Renal cortical epithelial cell (primary cell): ENCODE measurements around the gene PTPRS. TPM values are rescaled to one million over a fixed set of nuclear protein-coding genes. Genes with fewer than 3 reads are reported as not detected.

Source experiments
- DNase-seq: peaks from one replicate; pipeline ENCODE4 v3.0.0-alpha.2; 2011; ENCODE audit warnings: low read depth
- total RNA-seq: library from RNA; depleted of rRNA; stranded (reverse); fragments of >200 nt; gene quantifications from 2 replicates; pipeline ENCODE4 v1.2.3, GENCODE V29; 2014

Gene PTPRS
- total RNA-seq, 1 donor from 2014 or later: 119 TPM

- DNase-seq: peak; percentile 35
These were observed 31.9 kb downstream of the PTPRS start for GRCh38 chr19:5308451-5309437.

DNA sequence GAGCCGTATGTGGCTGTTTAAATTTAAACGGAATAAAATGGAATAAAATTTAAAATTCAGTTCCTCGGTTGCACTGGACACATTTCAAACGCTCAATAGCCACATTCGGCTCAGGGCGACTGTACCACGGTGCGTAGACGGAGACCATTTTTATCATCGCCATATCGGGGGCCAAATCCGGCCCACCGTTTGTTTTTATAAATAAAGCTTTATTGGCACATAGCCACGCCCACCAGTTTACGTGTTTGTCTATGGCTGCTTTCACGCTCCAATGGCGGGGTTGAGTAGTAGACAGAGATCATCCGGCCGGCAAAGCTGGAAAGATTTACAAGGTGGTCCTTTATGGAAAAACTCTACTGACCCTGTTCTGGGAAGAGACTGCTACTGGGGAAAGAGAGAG lies 33.0 kb downstream of the PTPRS start:
- DNase-seq: no peak

DNA sequence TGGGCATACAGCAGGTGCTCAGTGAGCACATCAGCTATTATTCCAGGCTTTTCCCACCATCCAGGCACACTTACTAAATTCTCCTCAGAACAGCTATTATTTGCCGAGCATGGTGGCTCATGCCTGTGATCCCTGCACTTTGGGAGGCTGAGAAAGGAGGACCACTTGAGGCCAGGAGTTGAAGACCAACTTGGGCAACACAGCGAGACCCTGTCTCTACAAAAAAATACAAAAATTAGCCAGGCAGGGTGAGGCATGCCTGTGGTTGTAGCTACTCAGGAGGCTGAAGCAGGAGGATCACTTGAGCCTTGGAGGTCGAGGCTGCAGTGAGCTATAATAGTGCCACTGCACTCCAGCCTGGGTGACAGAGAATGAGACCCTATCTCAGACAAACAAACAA lies 35.4 kb downstream of the PTPRS start:
- DNase-seq: no peak

DNA sequence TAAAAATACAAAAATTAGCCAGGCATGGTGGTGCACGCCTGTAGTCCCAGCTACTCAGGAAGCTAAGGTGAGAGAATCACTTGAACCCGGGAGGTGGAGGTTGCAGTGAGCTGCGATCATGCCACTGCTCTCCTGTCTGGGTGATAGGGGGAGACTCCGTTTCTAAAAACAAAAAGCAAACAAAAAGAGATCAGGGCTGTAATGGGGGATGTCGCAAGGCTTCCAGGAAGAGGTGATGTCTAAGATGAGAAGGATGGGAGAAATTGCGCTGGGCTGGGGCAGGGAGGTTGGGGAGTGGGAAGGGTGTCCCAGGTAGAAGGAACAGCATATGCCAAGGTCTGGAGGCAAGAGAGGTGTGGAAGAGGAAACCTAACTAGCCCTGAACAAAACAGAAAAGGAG lies 36.1 kb downstream of the PTPRS start:
- DNase-seq: no peak

- no peak for DNase-seq
These were observed 37.4 kb downstream of the PTPRS start for GRCh38 chr19:5303208-5303607.

GRCh38 chr19:5302396-5302795 lies 38.2 kb downstream of the PTPRS start:
- no peak for DNase-seq

- no peak for DNase-seq
These were observed 41.5 kb downstream of the PTPRS start for GRCh38 chr19:5299137-5299536.

GRCh38 chr19:5298471-5298901 lies 42.1 kb downstream of the PTPRS start:
- DNase-seq: no peak

DNA sequence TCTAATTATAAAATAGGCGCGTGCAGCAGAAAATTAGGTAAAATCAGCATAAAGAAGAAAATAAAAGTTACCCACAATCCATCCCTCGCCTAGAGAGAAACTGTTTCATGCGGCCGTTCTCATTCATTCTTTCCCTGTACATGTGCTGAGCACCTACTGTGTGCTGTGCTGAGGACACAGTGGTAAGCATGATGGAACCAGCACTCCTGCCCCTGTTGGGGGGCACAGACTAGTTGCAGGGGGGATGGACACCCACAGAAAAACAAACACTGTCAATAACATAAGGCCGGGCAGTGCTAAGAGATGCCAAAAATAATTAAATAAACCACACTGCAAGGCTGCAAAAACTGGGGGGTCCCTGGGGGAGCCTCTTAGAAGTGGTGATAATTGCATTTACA lies 43.3 kb downstream of the PTPRS start:
- no peak for DNase-seq

- no peak for DNase-seq
These were observed 43.9 kb downstream of the PTPRS start for GRCh38 chr19:5296457-5297271.

- no peak for DNase-seq
These were observed 44.6 kb downstream of the PTPRS start for GRCh38 chr19:5296021-5296420.

DNA sequence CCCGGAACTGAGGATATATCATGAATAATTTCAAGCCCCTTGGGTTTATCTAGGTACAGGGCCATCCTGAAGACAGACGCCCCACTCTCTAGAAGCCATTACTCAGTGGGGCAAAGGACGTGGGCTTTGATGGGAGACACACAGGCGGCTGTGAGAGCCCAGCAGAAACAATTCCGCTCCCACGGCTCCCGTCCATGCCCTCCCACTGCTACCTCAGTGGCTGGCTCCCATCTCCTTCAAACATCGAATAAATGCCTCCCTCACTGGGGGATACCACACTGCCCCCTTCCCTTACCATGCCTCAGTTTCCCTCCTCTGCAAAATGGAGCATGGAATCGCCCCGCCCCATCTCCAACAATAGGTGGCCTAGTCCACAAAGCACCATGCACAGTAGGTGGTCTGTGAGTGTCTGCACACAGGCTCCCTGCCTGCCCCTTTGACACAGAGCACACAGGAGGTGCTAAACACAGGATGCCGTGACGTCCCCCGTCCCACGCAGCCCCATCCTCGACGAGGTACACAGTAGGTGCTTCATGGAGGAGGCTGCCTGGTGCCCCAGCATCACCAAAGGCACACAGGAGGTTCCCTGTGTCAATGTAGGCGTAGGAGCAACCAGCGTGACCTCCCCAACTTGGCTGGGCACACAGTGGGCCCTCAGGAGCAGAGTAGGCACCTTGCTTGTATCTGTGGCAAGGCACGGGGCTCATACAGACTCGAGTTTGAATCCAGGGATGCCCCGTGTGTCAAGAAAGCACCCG lies 46.0 kb downstream of the PTPRS start:
- DNase-seq: no peak

DNA sequence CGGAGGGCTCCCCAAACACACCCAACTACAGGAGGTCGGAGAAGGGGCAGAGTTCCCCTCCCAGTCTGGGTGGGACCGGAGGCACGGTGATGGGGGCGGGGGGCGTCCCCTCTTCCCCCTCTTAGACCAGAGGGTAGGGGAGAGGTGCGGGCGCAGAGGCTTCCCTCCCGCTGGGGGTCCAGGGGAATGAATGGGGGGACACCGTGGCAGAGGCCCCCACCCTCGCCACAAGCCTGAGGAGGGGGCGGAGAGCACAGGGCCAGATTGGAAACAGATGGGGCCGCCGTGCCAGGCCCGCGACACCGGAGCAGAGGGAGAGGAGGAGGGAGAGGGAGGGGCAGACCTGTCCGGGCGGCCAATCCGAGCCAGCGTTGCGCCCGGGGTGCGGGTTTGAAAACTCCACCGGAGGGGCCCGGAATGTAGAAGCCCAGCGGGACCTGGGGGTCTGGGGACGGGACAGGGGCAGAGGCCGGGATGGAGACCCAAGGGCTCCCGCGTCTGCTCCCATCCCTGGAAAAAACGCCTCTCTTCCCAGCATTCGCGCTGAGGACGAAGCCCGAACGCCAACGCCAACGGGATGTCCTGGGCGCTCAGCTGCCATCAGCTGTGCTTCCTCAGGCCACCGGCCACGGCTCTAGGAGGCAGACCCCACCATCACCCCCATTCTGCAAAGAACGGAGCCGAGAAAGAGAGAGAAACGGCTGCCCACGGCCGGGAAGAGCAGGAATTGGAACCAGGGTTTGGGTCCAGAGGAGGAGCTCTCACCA lies 46.8 kb downstream of the PTPRS start:
- no peak for DNase-seq

DNA sequence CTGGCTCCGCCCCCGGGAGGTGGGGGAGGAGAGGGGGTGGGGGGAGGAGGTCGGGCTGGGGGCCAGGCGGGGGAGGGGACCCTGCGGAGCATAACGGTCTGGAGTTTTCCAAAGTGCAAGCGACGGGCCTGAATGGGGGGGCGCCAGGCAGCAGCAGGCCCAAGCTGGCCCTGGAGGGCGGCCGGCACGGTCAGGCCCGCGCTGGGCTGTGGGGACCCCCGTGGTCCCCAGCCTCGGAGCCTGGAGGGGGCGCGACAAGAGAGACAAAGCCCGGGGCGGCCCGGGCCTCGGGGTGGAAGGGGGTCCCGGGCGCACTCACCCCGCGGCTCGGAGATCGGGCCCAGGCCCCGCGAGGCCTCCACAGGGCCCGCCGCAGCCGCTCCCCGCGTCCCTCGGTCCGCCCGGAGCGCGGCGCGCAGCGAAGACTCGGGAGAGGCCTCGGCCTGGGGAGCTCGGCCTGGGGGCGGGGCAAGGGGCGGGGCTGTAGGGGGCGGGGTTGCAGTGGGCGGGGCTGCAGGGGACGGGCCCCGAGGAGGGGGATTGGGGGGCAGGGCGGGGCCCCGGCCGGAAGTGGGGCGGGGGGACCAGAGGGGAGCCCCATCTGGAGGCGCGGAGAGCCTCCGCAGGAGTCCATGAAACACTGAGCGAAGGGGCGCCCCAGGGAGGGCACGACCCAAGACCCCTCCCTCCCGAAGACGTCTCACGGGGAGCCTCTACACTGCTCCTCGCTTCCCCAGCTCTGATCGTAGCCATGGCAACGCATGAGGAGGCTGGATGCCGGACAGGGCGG lies 47.6 kb downstream of the PTPRS start:
- DNase-seq: no peak

- DNase-seq: no peak
These were observed 48.2 kb downstream of the PTPRS start for GRCh38 chr19:5292453-5292821.

GRCh38 chr19:5291588-5292193 lies 48.9 kb downstream of the PTPRS start:
- DNase-seq: no peak
